Nephron progenitor cell (in vitro differentiated cells): ENCODE results near the gene DNAAF8.

Experiments used
- DNase-seq: peaks from one replicate; pipeline ENCODE4 v3.0.0; 2021
- H3K27ac Mint-ChIP-seq: 2 replicates; pipeline ENCODE4 v1.8.0; 2021; ENCODE audit warnings: mild to moderate bottlenecking, moderate library complexity, mixed read lengths
- H3K27me3 Mint-ChIP-seq: 2 replicates; pipeline ENCODE4 v1.8.0; 2021; ENCODE audit warnings: mild to moderate bottlenecking, low read depth, mixed read lengths; ENCODE audit not compliant: poor library complexity
- H3K36me3 Mint-ChIP-seq: 2 replicates; pipeline ENCODE4 v1.8.0; 2021; ENCODE audit warnings: low read depth, mixed read lengths
- H3K4me1 Mint-ChIP-seq: 2 replicates; pipeline ENCODE4 v1.8.0; 2021; ENCODE audit warnings: mixed read lengths
- H3K4me3 Mint-ChIP-seq: 2 replicates; pipeline ENCODE4 v1.8.0; 2021; ENCODE audit warnings: mild to moderate bottlenecking, moderate library complexity, mixed read lengths
- H3K9me3 Mint-ChIP-seq: 2 replicates; pipeline ENCODE4 v1.8.0; 2021; ENCODE audit warnings: mild to moderate bottlenecking, moderate library complexity, mixed read lengths
- TF ChIP-seq, protein P1 (sequence below): fragments of 200-600 bp; sonication (generic); IDR thresholded peaks from 2 replicates; pipeline ENCODE4 v1.5.0; 2021; ENCODE audit warnings: antibody characterized with exemption

Gene DNAAF8

DNA sequence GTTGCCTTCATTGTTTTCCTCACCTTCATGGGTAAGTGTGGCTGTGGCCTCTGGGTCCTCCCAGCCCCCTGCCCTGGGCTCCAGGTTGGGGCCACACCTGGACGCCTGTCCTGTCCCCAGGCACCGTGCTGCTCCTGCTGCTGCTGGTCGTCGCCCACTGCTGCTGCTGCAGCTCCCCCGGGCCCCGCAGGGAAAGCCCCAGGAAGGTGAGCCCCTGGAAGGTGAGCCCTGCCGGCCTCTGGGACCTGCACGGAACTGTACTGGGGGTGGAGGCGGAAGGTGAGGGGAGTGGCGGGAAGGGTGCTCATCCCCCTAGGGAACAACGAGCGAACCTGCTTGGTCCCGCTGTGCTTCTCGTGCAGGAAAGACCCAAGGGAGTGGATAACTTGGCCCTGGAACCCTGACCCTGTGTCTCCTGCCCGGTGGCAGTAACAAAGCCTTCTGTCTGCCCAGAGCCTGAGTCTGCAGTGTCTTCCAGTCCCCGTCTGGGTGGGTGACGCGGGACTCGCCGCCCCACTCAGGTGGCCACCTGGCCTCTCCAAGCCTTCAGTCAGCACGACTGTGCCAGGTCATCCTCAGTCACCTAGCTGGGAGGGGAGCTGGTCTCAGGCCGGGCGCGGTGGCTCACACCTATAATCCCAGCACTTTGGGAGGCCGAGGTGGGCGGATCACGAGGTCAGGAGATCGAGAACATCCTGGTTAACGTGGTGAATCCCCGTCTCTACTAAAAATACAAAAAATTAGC lies 61.7 kb downstream of the DNAAF8 start:
- Mint-ChIP-seq H3K27me3 (peaks cover 11% of the 10 kb centered on the region), H3K4me1 (peaks cover 8% of the 10 kb centered on the region), H3K9me3 (no peaks in the 10 kb centered on the region), H3K36me3 (no peaks in the 10 kb centered on the region), H3K4me3 (no peak overlapping the region), H3K27ac (no peak overlapping the region)
- TF ChIP-seq, protein P1, sequence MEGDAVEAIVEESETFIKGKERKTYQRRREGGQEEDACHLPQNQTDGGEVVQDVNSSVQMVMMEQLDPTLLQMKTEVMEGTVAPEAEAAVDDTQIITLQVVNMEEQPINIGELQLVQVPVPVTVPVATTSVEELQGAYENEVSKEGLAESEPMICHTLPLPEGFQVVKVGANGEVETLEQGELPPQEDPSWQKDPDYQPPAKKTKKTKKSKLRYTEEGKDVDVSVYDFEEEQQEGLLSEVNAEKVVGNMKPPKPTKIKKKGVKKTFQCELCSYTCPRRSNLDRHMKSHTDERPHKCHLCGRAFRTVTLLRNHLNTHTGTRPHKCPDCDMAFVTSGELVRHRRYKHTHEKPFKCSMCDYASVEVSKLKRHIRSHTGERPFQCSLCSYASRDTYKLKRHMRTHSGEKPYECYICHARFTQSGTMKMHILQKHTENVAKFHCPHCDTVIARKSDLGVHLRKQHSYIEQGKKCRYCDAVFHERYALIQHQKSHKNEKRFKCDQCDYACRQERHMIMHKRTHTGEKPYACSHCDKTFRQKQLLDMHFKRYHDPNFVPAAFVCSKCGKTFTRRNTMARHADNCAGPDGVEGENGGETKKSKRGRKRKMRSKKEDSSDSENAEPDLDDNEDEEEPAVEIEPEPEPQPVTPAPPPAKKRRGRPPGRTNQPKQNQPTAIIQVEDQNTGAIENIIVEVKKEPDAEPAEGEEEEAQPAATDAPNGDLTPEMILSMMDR: no peak
- DNase-seq: no peak

DNA sequence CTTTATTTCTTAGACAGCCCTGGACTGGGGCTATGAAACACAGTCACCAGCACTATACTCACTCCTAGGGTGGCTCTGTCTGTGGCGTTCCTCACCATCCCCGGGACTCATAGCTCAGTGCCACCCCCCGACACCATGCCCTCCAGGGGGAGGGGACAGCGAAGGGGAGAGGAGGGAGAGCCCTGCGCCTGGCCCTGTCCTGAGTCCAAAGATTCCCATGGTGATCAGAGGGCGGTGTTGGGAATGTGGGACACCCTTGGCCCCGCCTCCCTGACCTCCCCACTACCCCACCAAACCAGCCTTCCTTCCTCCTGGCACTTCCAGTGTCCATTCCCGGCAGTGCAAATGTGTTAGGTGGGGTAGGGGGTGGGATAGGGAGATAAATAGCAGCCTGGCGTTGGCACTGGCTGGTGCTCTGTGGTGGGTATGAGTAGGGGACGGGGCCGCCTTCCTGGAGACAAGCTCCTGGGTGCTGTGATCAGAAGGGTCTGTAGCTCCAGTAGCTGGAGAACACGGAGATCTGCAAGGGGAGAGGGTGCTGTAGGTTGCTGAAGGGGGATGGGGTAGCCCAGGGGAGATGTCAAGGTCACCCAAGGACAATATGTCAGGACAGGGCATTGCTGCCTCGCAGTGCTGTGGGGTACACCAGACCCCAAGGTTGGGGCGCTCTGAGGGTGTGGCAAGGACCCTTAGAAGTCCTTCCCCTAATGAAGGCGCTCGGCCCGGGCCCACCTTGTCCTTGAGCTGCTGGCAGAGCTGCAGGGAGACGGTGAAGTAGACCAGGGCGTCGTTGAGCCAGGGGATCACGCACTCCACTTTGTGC lies 62.9 kb downstream of the DNAAF8 start:
- TF ChIP-seq, protein P1: no peak
- Mint-ChIP-seq H3K4me3 (no peak overlapping the region), H3K4me1 (peaks cover 16% of the 10 kb centered on the region), H3K27me3 (peaks cover 8% of the 10 kb centered on the region), H3K9me3 (no peaks in the 10 kb centered on the region), H3K27ac (no peak overlapping the region), H3K36me3 (no peaks in the 10 kb centered on the region)
- no peak for DNase-seq

DNA sequence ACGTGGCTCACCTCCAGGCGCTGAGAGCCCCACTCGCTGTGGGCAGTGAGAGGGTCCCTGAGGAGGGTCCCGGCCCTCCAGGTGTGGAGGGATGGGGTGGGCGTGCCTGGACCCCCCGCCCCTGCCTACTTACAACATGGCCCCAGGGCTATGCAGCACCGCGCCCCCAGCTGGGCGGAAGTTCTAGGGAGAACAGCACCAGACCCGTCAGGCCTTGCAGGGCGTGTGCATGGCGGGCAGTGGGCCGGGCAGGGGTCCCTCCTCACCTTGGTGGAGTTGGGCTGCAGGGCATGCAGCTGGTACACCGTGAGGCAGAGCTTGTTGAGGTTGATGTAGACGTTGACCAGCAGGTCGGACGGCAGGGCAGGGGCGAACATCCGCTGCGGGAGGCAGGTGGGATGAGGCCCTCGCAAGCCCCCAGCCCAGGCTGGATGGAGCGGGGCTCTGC lies 63.5 kb downstream of the DNAAF8 start:
- TF ChIP-seq, protein P1: no peak
- Mint-ChIP-seq H3K4me1 (peaks cover 16% of the 10 kb centered on the region), H3K27ac (no peak overlapping the region), H3K27me3 (peaks cover 8% of the 10 kb centered on the region), H3K4me3 (no peak overlapping the region), H3K9me3 (no peaks in the 10 kb centered on the region), H3K36me3 (no peaks in the 10 kb centered on the region)
- DNase-seq: no peak

DNA sequence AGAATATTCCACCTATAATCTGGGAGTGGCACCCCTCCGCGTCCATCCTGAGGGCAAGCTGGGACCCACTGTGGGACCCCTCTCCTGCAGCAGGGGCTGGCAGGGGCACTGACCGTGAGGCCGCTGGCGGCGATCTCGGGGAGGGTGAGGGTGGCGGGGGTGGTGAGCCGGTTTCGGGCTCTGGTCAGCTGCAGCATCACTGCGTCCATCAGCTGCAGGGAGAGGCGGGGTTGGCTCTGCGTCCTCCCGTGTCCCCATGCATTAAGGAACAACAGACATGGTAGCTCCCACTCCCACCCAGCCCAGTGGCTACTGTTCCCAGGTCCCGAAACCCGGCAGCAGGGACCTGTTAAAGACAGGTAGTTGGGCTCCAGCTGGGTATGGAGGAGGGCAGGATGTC lies 64.1 kb downstream of the DNAAF8 start:
- peaks cover 22% of the 10 kb centered on the region for H3K4me1 Mint-ChIP-seq
- no peak overlapping the region for H3K27ac Mint-ChIP-seq
- no peaks in the 10 kb centered on the region for H3K9me3 Mint-ChIP-seq
- H3K36me3 Mint-ChIP-seq: no peaks in the 10 kb centered on the region
- H3K4me3 Mint-ChIP-seq: no peak overlapping the region
- TF ChIP-seq, protein P1: no peak
- DNase-seq: no peak
- H3K27me3 Mint-ChIP-seq: peaks cover 8% of the 10 kb centered on the region
